GM21786 (cell line): Measurements from ENCODE around the gene TUBA3E.
"Not testable (repeated sequence)": the region's sequence is repeated elsewhere in the genome, so short reads cannot be mapped to it uniquely, and the experiment has no call there.

Experiments used
- ATAC-seq: cut with Tn5 transposase; IDR thresholded peaks from one replicate; pipeline ENCODE4 v1.9.1; 2021; ENCODE audit not compliant: unreplicated experiment

TUBA3E gene

GRCh38 chr2:130165293-130166016, 32.8 kb downstream of the TUBA3E start:
- ATAC-seq, result no peak

- ATAC-seq, result no peak
These were observed 35.3 kb downstream of the TUBA3E start for GRCh38 chr2:130162968-130163367.

- not testable (repeated sequence) for ATAC-seq
These were observed 35.8 kb downstream of the TUBA3E start for GRCh38 chr2:130162486-130162885.

GRCh38 chr2:130160838-130161705, 37.2 kb downstream of the TUBA3E start:
- not testable (repeated sequence) for ATAC-seq

- no peak for ATAC-seq
These were observed 38.1 kb downstream of the TUBA3E start for GRCh38 chr2:130160131-130160530.

GRCh38 chr2:130159376-130159775, 38.9 kb downstream of the TUBA3E start:
- not testable (repeated sequence) for ATAC-seq

- no peak for ATAC-seq
These were observed 39.6 kb downstream of the TUBA3E start for GRCh38 chr2:130158631-130159030.

GRCh38 chr2:130157825-130158514, 40.3 kb downstream of the TUBA3E start:
- ATAC-seq, result peak; percentile 85

GRCh38 chr2:130157354-130157753, 40.9 kb downstream of the TUBA3E start:
- ATAC-seq, result peak; percentile 51

GRCh38 chr2:130156624-130157004, 41.6 kb downstream of the TUBA3E start:
- ATAC-seq, result no peak

- ATAC-seq, result not testable (repeated sequence)
These were observed 42.1 kb downstream of the TUBA3E start for GRCh38 chr2:130155956-130156623.

GRCh38 chr2:130154773-130155765, 43.2 kb downstream of the TUBA3E start:
- ATAC-seq, result no peak

GRCh38 chr2:130154423-130154770, 43.8 kb downstream of the TUBA3E start:
- not testable (repeated sequence) for ATAC-seq

GRCh38 chr2:130153721-130154422, 44.4 kb downstream of the TUBA3E start:
- not testable (repeated sequence) for ATAC-seq

- ATAC-seq, result no peak
These were observed 45.2 kb downstream of the TUBA3E start for GRCh38 chr2:130152816-130153595.

- not testable (repeated sequence) for ATAC-seq
These were observed 46.0 kb downstream of the TUBA3E start for GRCh38 chr2:130152136-130152815.

GRCh38 chr2:130151145-130151512, 47.1 kb downstream of the TUBA3E start:
- ATAC-seq, result not testable (repeated sequence)
